Measurements from ENCODE around the gene SWSAP1.
A peak's percentile ranks its signal among the peaks of the same experiment; 100 is the strongest.
"Not testable (repeated sequence)": the region's sequence is repeated elsewhere in the genome, so short reads cannot be mapped to it uniquely, and the experiment has no call there.

The SWSAP1 gene

GRCh38 chr19:11374433-11375142 is at the start of gene SWSAP1:
SWSAP1 (plus strand) TSS chr19:11374666; CDS start chr19:11374681, 15 bp downstream.
- peak; percentile 89 to 96 (median 94) for DNase-seq (ENCODE audit: low read depth in 3 of 3)

GRCh38 chr19:11324748-11325389 is 49.6 kb upstream of the SWSAP1 start:
- DNase-seq (ENCODE audit: low read depth in 3 of 3): no peak

- no peak for DNase-seq (ENCODE audit: low read depth in 3 of 3)
Observed at GRCh38 chr19:11325544-11325943, 48.9 kb upstream of the SWSAP1 start.

- DNase-seq (ENCODE audit: low read depth in 3 of 3): no peak
Observed at GRCh38 chr19:11330127-11330526, 44.3 kb upstream of the SWSAP1 start.

- no peak for DNase-seq (ENCODE audit: low read depth in 3 of 3)
Observed at GRCh38 chr19:11331502-11331901, 43.0 kb upstream of the SWSAP1 start.

GRCh38 chr19:11332822-11333221 is 41.6 kb upstream of the SWSAP1 start:
- DNase-seq (ENCODE audit: low read depth in 3 of 3): no peak

- DNase-seq (ENCODE audit: low read depth in 3 of 3): not testable (repeated sequence)
Observed at GRCh38 chr19:11333838-11334237, 40.6 kb upstream of the SWSAP1 start.

GRCh38 chr19:11335449-11336146 is 38.9 kb upstream of the SWSAP1 start:
- no peak for DNase-seq (ENCODE audit: low read depth in 3 of 3)

- DNase-seq (ENCODE audit: low read depth in 3 of 3): no peak
Observed at GRCh38 chr19:11337080-11337479, 37.4 kb upstream of the SWSAP1 start.

- no peak for DNase-seq (ENCODE audit: low read depth in 3 of 3)
Observed at GRCh38 chr19:11338121-11338520, 36.3 kb upstream of the SWSAP1 start.

GRCh38 chr19:11338569-11339253 is 35.8 kb upstream of the SWSAP1 start:
- no peak for DNase-seq (ENCODE audit: low read depth in 3 of 3)

GRCh38 chr19:11339254-11340098 is 35.0 kb upstream of the SWSAP1 start, which contains the start of gene RAB3D:
RAB3D (minus strand) TSS chr19:11339657; CDS start chr19:11337399, 2,258 bp downstream.
- peak; percentile 74 to 91 (median 77) for DNase-seq (ENCODE audit: low read depth in 3 of 3)

GRCh38 chr19:11340099-11340467 is 34.4 kb upstream of the SWSAP1 start:
- not testable (repeated sequence) for DNase-seq (ENCODE audit: low read depth in 3 of 3)

- no peak for DNase-seq (ENCODE audit: low read depth in 3 of 3)
Observed at GRCh38 chr19:11342429-11342828, 32.0 kb upstream of the SWSAP1 start.

GRCh38 chr19:11345122-11345803 is 29.2 kb upstream of the SWSAP1 start:
- DNase-seq (ENCODE audit: low read depth in 3 of 3): no peak

- DNase-seq (ENCODE audit: low read depth in 3 of 3): peak; percentile 95 to 98 (median 97)
Observed at GRCh38 chr19:11346104-11346940, 28.1 kb upstream of the SWSAP1 start, which contains the start of the genes CCDC159 and TMEM205. CCDC159 (plus strand) TSS chr19:11346519; CDS start chr19:11346607, 88 bp downstream. TMEM205 (minus strand) TSS chr19:11346268; CDS start chr19:11345619, 649 bp downstream.

- DNase-seq (ENCODE audit: low read depth in 3 of 3): no peak
Observed at GRCh38 chr19:11347546-11348039, 26.9 kb upstream of the SWSAP1 start.

- DNase-seq (ENCODE audit: low read depth in 3 of 3): no peak
Observed at GRCh38 chr19:11349171-11349570, 25.3 kb upstream of the SWSAP1 start.

- DNase-seq (ENCODE audit: low read depth in 3 of 3): not testable (repeated sequence)
Observed at GRCh38 chr19:11354102-11354501, 20.4 kb upstream of the SWSAP1 start.

All from stimulated activated CD4-positive, alpha-beta T cell treated with anti-CD3 and anti-CD28 coated beads, TNF-alpha, amount 100 ng/mL, for 48 hours (primary cell).